Body of pancreas (tissue), 4 donors: ENCODE data around the gene ASTN1. TPM values are rescaled to one million over a fixed set of nuclear protein-coding genes. Genes with fewer than 3 reads are reported as not detected.

Experiments used
- ATAC-seq: fragments of 150-250 bp; one replicate; pipeline ENCODE4 v1.9.1; 2016
- DNase-seq, 4 donors: peaks; one replicate each; pipeline ENCODE4 v3.0.0-alpha.2; 2019
- H3K27ac ChIP-seq, 4 donors: fragments of 200-600 bp; sonication (generic); 1 replicate in 3 of 4; 2 replicates in 1 of 4; pipeline versions ENCODE4 v1.5.1 to v1.6.1; 2016 to 2019; ENCODE audit warnings: mild to moderate bottlenecking in 1 of 4, mixed read lengths in 1 of 4, moderate library complexity in 1 of 4
- H3K27me3 ChIP-seq, 2 donors: fragments of 200-600 bp; sonication (generic); one replicate each; pipeline ENCODE4 v1.6.0; 2016; ENCODE audit warnings: mild to moderate bottlenecking in 1 of 2
- H3K36me3 ChIP-seq, 2 donors: fragments of 200-600 bp; sonication (generic); replicated peaks in 1 of 2; 2 replicates each; pipeline ENCODE4 v1.5.1; 2016; ENCODE audit warnings: low read depth in 2 of 2; ENCODE audit not compliant: insufficient read depth in 1 of 2
- H3K4me1 ChIP-seq: fragments of 200-600 bp; sonication (generic); one replicate; pipeline ENCODE4 v1.6.0; 2016
- H3K4me3 ChIP-seq, 2 donors: fragments of 200-600 bp; sonication (generic); 1 replicate in 1 of 2; 2 replicates in 1 of 2; pipeline ENCODE4 v1.5.1; 2016 to 2019
- H3K9me3 ChIP-seq, 3 donors: fragments of 200-600 bp; sonication (generic); 1 replicate in 2 of 3; 2 replicates in 1 of 3; pipeline ENCODE4 v1.5.1; 2016
- CTCF ChIP-seq, 7 experiments: fragments of 450-650 bp in 4 of 7; fragments of 200-600 bp in 3 of 7; sonication (generic) in 3 of 7; IDR thresholded peaks; one replicate each; pipeline ENCODE4 v1.5.1; 2016 to 2019; ENCODE audit warnings: antibody characterized with exemption in 7 of 7
- POLR2A ChIP-seq, 3 donors: fragments of 450-650 bp; IDR thresholded peaks; one replicate each; pipeline ENCODE4 v1.6.1; 2016; ENCODE audit warnings: antibody characterized with exemption in 3 of 3, mild to moderate bottlenecking in 2 of 3
- WGBS, 2 donors: methylation state at CpG; one replicate each; pipeline ENCODE4 v1.1.5; 2017; 5-methylcytosine and 5-hydroxymethylcytosine counted together
- intact Hi-C: fragments of 100-400 bp; cut with DNase I; formaldehyde crosslinking; loops from one replicate; pipeline ENCODE4 v1.15.1; 2023
- total RNA-seq, 2 donors: library from RNA; depleted of rRNA; stranded (reverse); fragments of >200 nt; gene quantifications; one replicate each; pipeline ENCODE4 v1.1.0, GENCODE V29; 2016

ASTN1 gene
- total RNA-seq: under 1 TPM; 0.66 to 0.78 TPM

GRCh38 chr1:177164380-177165068 is at the start of gene ASTN1:
ASTN1 (minus strand) TSS chr1:177164712; CDS start chr1:177164676, 36 bp downstream.
- intact Hi-C loops: no loop called here
- Histone ChIP-seq H3K4me3 (no peak within 1 kb of the TSS), H3K9me3 (no peaks in the 10 kb centered on the region), H3K27me3 (peaks cover 0 to 13% of the 10 kb centered on the region in 2 donors), H3K36me3 (no peaks in the 10 kb centered on the region), H3K27ac (no peak within 1 kb of the TSS), H3K4me1 (peaks cover 10% of the 10 kb centered on the region)
- DNase-seq (peak in 1 of 4 donors; percentile 5), ATAC-seq (no peak)
- 1% methylated on average over 30 to 45 of the region's 49 CpGs for WGBS, 2 donors
- no peak for TF ChIP-seq POLR2A (IDR thresholded peaks at IDR 0.05)
- TF ChIP-seq CTCF (IDR thresholded peaks at IDR 0.05): no peak

- H3K27me3 ChIP-seq: no peaks in the 10 kb centered on the region
- no peak overlapping the region for H3K4me3 ChIP-seq
- H3K4me1 ChIP-seq: no peaks in the 10 kb centered on the region
- no peak overlapping the region for H3K27ac ChIP-seq
- TF ChIP-seq POLR2A (IDR thresholded peaks at IDR 0.05) (no peak), CTCF (IDR thresholded peaks at IDR 0.05) (no peak)
- DNase-seq (no peak), ATAC-seq (no peak)
- intact Hi-C loops: no loop called here
- no peaks in the 10 kb centered on the region for H3K36me3 ChIP-seq
- 50 to 58% methylated on average over 4 of the region's 4 CpGs for WGBS, 2 donors
- no peaks in the 10 kb centered on the region for H3K9me3 ChIP-seq
Measured at GRCh38 chr1:177211231-177211630, 46.7 kb upstream of the ASTN1 start.

GRCh38 chr1:177210071-177210470 is 45.6 kb upstream of the ASTN1 start:
- no peak overlapping the region for H3K27ac ChIP-seq

GRCh38 chr1:177209357-177209756 is 44.8 kb upstream of the ASTN1 start:
- ATAC-seq (peak; percentile 58), DNase-seq (peak; percentile 27 to 71 (median 50))
- TF ChIP-seq POLR2A (IDR thresholded peaks at IDR 0.05): no peak
- TF ChIP-seq CTCF (IDR thresholded peaks at IDR 0.05): no peak
- H3K36me3 ChIP-seq: no peaks in the 10 kb centered on the region
- H3K9me3 ChIP-seq: no peaks in the 10 kb centered on the region
- no peaks in the 10 kb centered on the region for H3K4me1 ChIP-seq
- no peak overlapping the region for H3K4me3 ChIP-seq
- no peak overlapping the region for H3K27ac ChIP-seq
- intact Hi-C loops: no loop called here
- 74% methylated on average over 3 of the region's 3 CpGs for WGBS, 2 donors
- H3K27me3 ChIP-seq: no peaks in the 10 kb centered on the region

More at GRCh38 chr1:177210071-177210470, 45.6 kb upstream of the ASTN1 start:
- Histone ChIP-seq H3K4me3 (no peak overlapping the region), H3K27me3 (no peaks in the 10 kb centered on the region), H3K9me3 (no peaks in the 10 kb centered on the region), H3K4me1 (no peaks in the 10 kb centered on the region), H3K36me3 (no peaks in the 10 kb centered on the region)
- DNase-seq (no peak), ATAC-seq (no peak)
- no peak for TF ChIP-seq POLR2A (IDR thresholded peaks at IDR 0.05)
- no peak for TF ChIP-seq CTCF (IDR thresholded peaks at IDR 0.05)
- intact Hi-C loops: no loop called here

- no peak for TF ChIP-seq POLR2A (IDR thresholded peaks at IDR 0.05)
- TF ChIP-seq CTCF (IDR thresholded peaks at IDR 0.05): no peak
- no peaks in the 10 kb centered on the region for H3K27me3 ChIP-seq
- ATAC-seq (no peak), DNase-seq (no peak)
- 86 to 88% methylated on average over 4 of the region's 4 CpGs for WGBS, 2 donors
- no peak overlapping the region for H3K27ac ChIP-seq
- no peaks in the 10 kb centered on the region for H3K36me3 ChIP-seq
- no peaks in the 10 kb centered on the region for H3K9me3 ChIP-seq
- no peak overlapping the region for H3K4me3 ChIP-seq
- intact Hi-C loops: no loop called here
- no peaks in the 10 kb centered on the region for H3K4me1 ChIP-seq
Measured at GRCh38 chr1:177208920-177209319, 44.4 kb upstream of the ASTN1 start.
